Astrocyte (in vitro differentiated cells and primary cell): ENCODE results near the gene HECW1. TPM values are rescaled to one million over a fixed set of nuclear protein-coding genes. Genes with fewer than 3 reads are reported as not detected.

ENCODE experiments used
- DNase-seq: peaks from one replicate; pipeline ENCODE4 v3.0.0-alpha.2; 2010; ENCODE audit warnings: low read depth
- FAIRE-seq: peaks from 2 replicates; lab custom pipeline; 2011; peaks lifted over from hg19 to GRCh38; lab: Jason Lieb, UNC
- H2AFZ ChIP-seq: 2 replicates; pipeline ENCODE4 v1.6.0; 2012; ENCODE audit warnings: low read depth, low read length, inconsistent platforms
- H3K27ac ChIP-seq: 2 replicates; pipeline ENCODE4 v1.5.1; 2011; ENCODE audit warnings: low read depth, low read length, inconsistent platforms
- H3K27me3 ChIP-seq: 2 replicates; pipeline ENCODE4 v1.6.0; 2011; ENCODE audit warnings: low read length, inconsistent platforms; ENCODE audit not compliant: insufficient read depth
- H3K36me3 ChIP-seq: 2 replicates; pipeline ENCODE4 v1.5.1; 2011; ENCODE audit warnings: low read length, inconsistent platforms; ENCODE audit not compliant: insufficient read depth
- H3K4me1 ChIP-seq: 2 replicates; pipeline ENCODE4 v1.5.1; 2011; ENCODE audit warnings: low read length, inconsistent platforms; ENCODE audit not compliant: insufficient read depth
- H3K4me2 ChIP-seq: 2 replicates; pipeline ENCODE4 v1.6.0; 2012; ENCODE audit warnings: low read length, inconsistent platforms
- H3K4me3 ChIP-seq: 2 replicates; pipeline ENCODE4 v1.5.1; 2011; ENCODE audit warnings: low read depth, mild to moderate bottlenecking, low read length, inconsistent platforms; ENCODE audit not compliant: insufficient read depth
- H3K79me2 ChIP-seq: 2 replicates; pipeline ENCODE4 v1.6.0; 2012; ENCODE audit warnings: mild to moderate bottlenecking, low read length, inconsistent platforms; ENCODE audit not compliant: insufficient read depth
- H3K9ac ChIP-seq: 2 replicates; pipeline ENCODE4 v1.6.0; 2012; ENCODE audit warnings: mild to moderate bottlenecking, low read length, inconsistent platforms
- H3K9me3 ChIP-seq: 2 replicates; pipeline ENCODE4 v1.5.1; 2012; ENCODE audit warnings: low read depth, mild to moderate bottlenecking, low read length, inconsistent platforms; ENCODE audit not compliant: insufficient read depth
- H4K20me1 ChIP-seq: 2 replicates; pipeline ENCODE4 v1.6.0; 2012; ENCODE audit warnings: low read length, inconsistent platforms; ENCODE audit not compliant: insufficient read depth
- H3K27ac Mint-ChIP-seq: one replicate; pipeline ENCODE4 v1.8.0; 2021; ENCODE audit warnings: mild to moderate bottlenecking, mixed read lengths; ENCODE audit not compliant: unreplicated experiment
- H3K27me3 Mint-ChIP-seq: one replicate; pipeline ENCODE4 v1.8.0; 2021; ENCODE audit warnings: low read depth, mixed read lengths; ENCODE audit not compliant: unreplicated experiment
- H3K36me3 Mint-ChIP-seq: one replicate; pipeline ENCODE4 v1.8.0; 2021; ENCODE audit warnings: low read depth, mixed read lengths; ENCODE audit not compliant: unreplicated experiment
- H3K4me1 Mint-ChIP-seq: one replicate; pipeline ENCODE4 v1.8.0; 2021; ENCODE audit warnings: low read depth, mixed read lengths; ENCODE audit not compliant: unreplicated experiment
- H3K4me3 Mint-ChIP-seq: one replicate; pipeline ENCODE4 v1.8.0; 2021; ENCODE audit warnings: mild to moderate bottlenecking, moderate library complexity, mixed read lengths; ENCODE audit not compliant: unreplicated experiment
- H3K9me3 Mint-ChIP-seq: one replicate; pipeline ENCODE4 v1.8.0; 2021; ENCODE audit warnings: mild to moderate bottlenecking, mixed read lengths; ENCODE audit not compliant: unreplicated experiment
- CTCF ChIP-seq: IDR thresholded peaks from 2 replicates; pipeline ENCODE4 v1.5.1; 2011; ENCODE audit warnings: low read depth, mild to moderate bottlenecking, inconsistent platforms, low read length, moderate library complexity; ENCODE audit not compliant: insufficient read depth
- EZH2 ChIP-seq: IDR thresholded peaks from 2 replicates; pipeline ENCODE4 v1.6.1; 2012; ENCODE audit warnings: mild to moderate bottlenecking, low read length, inconsistent platforms; ENCODE audit not compliant: insufficient read depth
- total RNA-seq: library from RNA; stranded (reverse); gene quantifications from 2 replicates; pipeline ENCODE4 v1.2.1, GENCODE V29; 2021

Gene HECW1
- total RNA-seq, 1 donor from 2014 or later, result 3.3 TPM

GRCh38 chr7:43318188-43318770, 205.8 kb downstream of the HECW1 start:
- no peak overlapping the region for H3K4me2 ChIP-seq
- no peak for DNase-seq
- no peak overlapping the region for H3K27ac ChIP-seq
- H3K4me1 ChIP-seq, result no peaks in the 10 kb centered on the region
- H3K36me3 ChIP-seq, result no peaks in the 10 kb centered on the region
- Mint-ChIP-seq H3K27ac (no peak overlapping the region), H3K4me3 (no peak overlapping the region), H3K27me3 (peaks cover 9% of the 10 kb centered on the region), H3K4me1 (no peaks in the 10 kb centered on the region), H3K9me3 (peaks cover 2% of the 10 kb centered on the region), H3K36me3 (no peaks in the 10 kb centered on the region)
- no peaks in the 10 kb centered on the region for H3K27me3 ChIP-seq
- TF ChIP-seq CTCF, result no peak
- TF ChIP-seq EZH2, result no peak
- no peak overlapping the region for H3K9ac ChIP-seq
- no peaks in the 10 kb centered on the region for H3K9me3 ChIP-seq
- no peak overlapping the region for H3K4me3 ChIP-seq
- no peak overlapping the region for H2AFZ ChIP-seq
- H3K79me2 ChIP-seq, result no peaks in the 10 kb centered on the region
- no peak for FAIRE-seq
- no peaks in the 10 kb centered on the region for H4K20me1 ChIP-seq

- Mint-ChIP-seq H3K4me1 (peaks cover 5% of the 10 kb centered on the region), H3K27ac (no peak overlapping the region), H3K9me3 (peaks cover 2% of the 10 kb centered on the region), H3K36me3 (peaks cover 2% of the 10 kb centered on the region), H3K4me3 (no peak overlapping the region), H3K27me3 (peaks cover 6% of the 10 kb centered on the region)
- H3K4me2 ChIP-seq, result no peak overlapping the region
- FAIRE-seq (no peak), DNase-seq (no peak)
- no peaks in the 10 kb centered on the region for H4K20me1 ChIP-seq
- H3K9ac ChIP-seq, result no peak overlapping the region
- TF ChIP-seq CTCF (no peak), EZH2 (no peak)
- no peak overlapping the region for H2AFZ ChIP-seq
- no peaks in the 10 kb centered on the region for H3K79me2 ChIP-seq
- no peak overlapping the region for H3K27ac ChIP-seq
- no peak overlapping the region for H3K4me3 ChIP-seq
- no peaks in the 10 kb centered on the region for H3K27me3 ChIP-seq
- H3K9me3 ChIP-seq, result no peaks in the 10 kb centered on the region
- H3K4me1 ChIP-seq, result no peaks in the 10 kb centered on the region
- H3K36me3 ChIP-seq, result no peaks in the 10 kb centered on the region
These were observed 213.1 kb downstream of the HECW1 start for GRCh38 chr7:43325595-43325994.

GRCh38 chr7:43328336-43328735, 215.9 kb downstream of the HECW1 start:
- Mint-ChIP-seq H3K27me3 (peaks cover 2% of the 10 kb centered on the region), H3K4me1 (peaks cover 5% of the 10 kb centered on the region), H3K9me3 (no peaks in the 10 kb centered on the region), H3K36me3 (peaks cover 2% of the 10 kb centered on the region), H3K27ac (no peak overlapping the region), H3K4me3 (no peak overlapping the region)
- TF ChIP-seq CTCF, result no peak
- no peak for TF ChIP-seq EZH2
- Histone ChIP-seq H3K79me2 (no peaks in the 10 kb centered on the region), H4K20me1 (no peaks in the 10 kb centered on the region), H3K27me3 (no peaks in the 10 kb centered on the region), H3K4me2 (no peak overlapping the region), H3K4me1 (no peaks in the 10 kb centered on the region), H3K9me3 (no peaks in the 10 kb centered on the region), H3K36me3 (no peaks in the 10 kb centered on the region), H2AFZ (no peak overlapping the region), H3K4me3 (no peak overlapping the region), H3K9ac (no peak overlapping the region), H3K27ac (no peak overlapping the region)
- FAIRE-seq, result no peak
- DNase-seq, result no peak
